ENCODE data around the gene BAZ1A. TPM values are rescaled to one million over a fixed set of nuclear protein-coding genes. Genes with fewer than 3 reads are reported as not detected.

The BAZ1A gene
- total RNA-seq, 1 experiment from 2014 or later: 17.8 TPM

DNA sequence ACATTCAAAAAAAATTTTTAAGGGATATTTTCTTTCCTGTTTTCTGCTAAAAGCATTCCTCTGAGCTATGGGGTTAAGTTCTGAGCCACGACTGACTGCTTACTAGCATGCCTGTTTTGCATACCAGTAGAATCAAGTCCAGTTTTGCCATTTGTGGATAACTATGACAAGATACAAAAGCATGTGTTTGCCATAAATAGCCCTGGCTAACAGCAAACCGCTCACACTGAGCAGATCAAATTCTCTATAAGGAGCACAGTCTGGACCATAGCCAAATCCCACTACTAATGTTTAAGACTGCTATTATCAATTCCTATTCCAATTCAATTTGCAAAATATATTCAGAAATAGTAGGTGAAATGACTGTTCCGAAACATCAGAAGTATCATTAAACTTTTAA is 164.0 kb downstream of the BAZ1A start:
- Histone ChIP-seq H3K18ac (ENCODE audit: insufficient read length, low read depth, low read length) (no peak overlapping the region), H2BK20ac (ENCODE audit: low read depth, low read length, poor library complexity, severe bottlenecking) (no peak overlapping the region), H3K23me2 (ENCODE audit: insufficient read length, low read depth, low read length, poor library complexity, severe bottlenecking) (peaks cover 8% of the 10 kb centered on the region), H3K27me3 (ENCODE audit: insufficient read depth, low read length) (no peaks in the 10 kb centered on the region), H3K9me3 (ENCODE audit: control insufficient read depth, low read depth, low read length) (no peaks in the 10 kb centered on the region), H3T11ph (ENCODE audit: low read length) (no peak overlapping the region), H3K23ac (ENCODE audit: insufficient read length, low read depth, low read length) (no peak overlapping the region), H4K8ac (replicated peaks; ENCODE audit: insufficient read length, low read depth, low read length) (no peak overlapping the region), H4K91ac (ENCODE audit: insufficient read length, low read depth, low read length) (no peak overlapping the region), H3K4me1 (ENCODE audit: insufficient read depth, low read length) (no peaks in the 10 kb centered on the region), H3K14ac (ENCODE audit: insufficient read depth, low read length) (no peak overlapping the region), H3K9ac (ENCODE audit: extremely low read depth, insufficient read length, low read length) (no peak overlapping the region), H3K4me2 (ENCODE audit: insufficient read depth, insufficient read length, low read length) (no peak overlapping the region), H4K5ac (ENCODE audit: insufficient read length, low read depth, low read length) (no peak overlapping the region), H2BK15ac (ENCODE audit: low read depth, low read length) (no peak overlapping the region), H2AFZ (ENCODE audit: low read length) (no peak overlapping the region), H3K4ac (ENCODE audit: low read depth, low read length) (no peak overlapping the region), H2BK120ac (ENCODE audit: low read depth, low read length, poor library complexity, severe bottlenecking) (no peak overlapping the region), H3K79me2 (ENCODE audit: insufficient read depth, low read length) (no peaks in the 10 kb centered on the region), H4K20me1 (ENCODE audit: control insufficient read depth, insufficient read depth, insufficient read length) (no peaks in the 10 kb centered on the region), H2AK5ac (ENCODE audit: insufficient read length, low read length) (no peak overlapping the region), H2BK5ac (ENCODE audit: insufficient read length, low read length) (no peak overlapping the region), H3K79me1 (ENCODE audit: insufficient read depth, low read depth, low read length, poor library complexity, severe bottlenecking) (no peaks in the 10 kb centered on the region), H2BK12ac (ENCODE audit: insufficient read length, low read depth, low read length) (no peak overlapping the region), H3K56ac (ENCODE audit: insufficient read length, low read depth, low read length) (no peak overlapping the region), H3K27ac (ENCODE audit: insufficient read length, low read depth, low read length) (no peak overlapping the region)
- Mint-ChIP-seq H3K27ac (no peak overlapping the region), H3K4me1 (peaks cover 10 to 11% of the 10 kb centered on the region in 2 experiments), H3K9me3 (no peaks in the 10 kb centered on the region), H3K36me3 (ENCODE audit: insufficient read depth in 1 of 3, low read depth in 3 of 3) (peaks cover 0 to 18% (median 10%) of the 10 kb centered on the region in 3 experiments; a peak in 5 of 7 replicates), H3K4me3 (no peak overlapping the region), H3K27me3 (ENCODE audit: low read depth) (peaks cover 13% of the 10 kb centered on the region)
- no peak for DNase-seq
- no CpG with 5 or more reads among the region's 3 CpGs for WGBS (ENCODE audit: extremely low coverage, insufficient read length, low lambda C conversion rate)
- TF ChIP-seq, protein P1, sequence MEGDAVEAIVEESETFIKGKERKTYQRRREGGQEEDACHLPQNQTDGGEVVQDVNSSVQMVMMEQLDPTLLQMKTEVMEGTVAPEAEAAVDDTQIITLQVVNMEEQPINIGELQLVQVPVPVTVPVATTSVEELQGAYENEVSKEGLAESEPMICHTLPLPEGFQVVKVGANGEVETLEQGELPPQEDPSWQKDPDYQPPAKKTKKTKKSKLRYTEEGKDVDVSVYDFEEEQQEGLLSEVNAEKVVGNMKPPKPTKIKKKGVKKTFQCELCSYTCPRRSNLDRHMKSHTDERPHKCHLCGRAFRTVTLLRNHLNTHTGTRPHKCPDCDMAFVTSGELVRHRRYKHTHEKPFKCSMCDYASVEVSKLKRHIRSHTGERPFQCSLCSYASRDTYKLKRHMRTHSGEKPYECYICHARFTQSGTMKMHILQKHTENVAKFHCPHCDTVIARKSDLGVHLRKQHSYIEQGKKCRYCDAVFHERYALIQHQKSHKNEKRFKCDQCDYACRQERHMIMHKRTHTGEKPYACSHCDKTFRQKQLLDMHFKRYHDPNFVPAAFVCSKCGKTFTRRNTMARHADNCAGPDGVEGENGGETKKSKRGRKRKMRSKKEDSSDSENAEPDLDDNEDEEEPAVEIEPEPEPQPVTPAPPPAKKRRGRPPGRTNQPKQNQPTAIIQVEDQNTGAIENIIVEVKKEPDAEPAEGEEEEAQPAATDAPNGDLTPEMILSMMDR (conservative IDR thresholded peaks at IDR 0.05): no peak
